B cell (primary cell): ENCODE measurements around the gene PICK1. TPM values are rescaled to one million over a fixed set of nuclear protein-coding genes. Genes with fewer than 3 reads are reported as not detected.
"Not testable (repeated sequence)": the region's sequence is repeated elsewhere in the genome, so short reads cannot be mapped to it uniquely, and the experiment has no call there.

Experiments
- ATAC-seq: fragments of 200-7000 bp; cut with Tn5 transposase; one replicate; pipeline ENCODE4 v1.10.0; 2021; ENCODE audit warnings: low read depth, mild to moderate bottlenecking, moderate number of reproducible peaks, moderate library complexity
- CTCF ChIA-PET: fragments of 350-600 bp; sonication (Branson Sonifier 250); formaldehyde crosslinking; loops from one replicate; lab custom pipeline; 2021; ENCODE audit warnings: antibody characterized with exemption, inconsistent platforms; lab: Charles Lee
- POLR2A ChIA-PET: fragments of 350-600 bp; sonication (Branson Sonifier 250); formaldehyde crosslinking; loops from one replicate; lab custom pipeline; 2021; ENCODE audit warnings: antibody characterized with exemption; lab: Charles Lee
- DNase-seq: peaks from one replicate; pipeline ENCODE4 v3.0.0; 2013
- H2AFZ ChIP-seq: 2 replicates; pipeline ENCODE4 v1.6.1; 2012; ENCODE audit warnings: mild to moderate bottlenecking, low read depth, low read length; ENCODE audit not compliant: insufficient read depth, poor library complexity, severe bottlenecking
- H3K27ac ChIP-seq, 2 donors: 1 replicate in 1 of 2; 2 replicates in 1 of 2; pipeline ENCODE4 v1.5.1; 2012 to 2013; ENCODE audit warnings: low read length in 2 of 2, mild to moderate bottlenecking in 2 of 2, moderate library complexity in 1 of 2
- H3K27me3 ChIP-seq, 4 experiments: fragments of 200-600 bp in 1 of 4; sonication (generic) in 1 of 4; replicated peaks in 1 of 4; 1 replicate in 2 of 4; 2 replicates in 2 of 4; pipeline versions ENCODE4 v1.6.1 to v1.7.0; 2013 to 2016; ENCODE audit warnings: low read length in 3 of 4, mild to moderate bottlenecking in 2 of 4, mixed read lengths in 1 of 4, moderate library complexity in 1 of 4; ENCODE audit not compliant: insufficient read depth in 4 of 4, control insufficient read depth in 3 of 4; ENCODE audit errors: control extremely low read depth in 1 of 4
- H3K36me3 ChIP-seq, 2 experiments: replicated peaks in 1 of 2; 1 replicate in 1 of 2; 2 replicates in 1 of 2; pipeline versions ENCODE4 v1.6.1 to v1.7.1; 2013; ENCODE audit warnings: low read length in 1 of 2; ENCODE audit not compliant: insufficient read depth in 2 of 2, control insufficient read depth in 1 of 2; ENCODE audit errors: control extremely low read depth in 1 of 2, extremely low read depth in 1 of 2
- H3K4me1 ChIP-seq, 2 donors: fragments of 200-600 bp in 1 of 2; sonication (generic) in 1 of 2; 1 replicate in 1 of 2; 2 replicates in 1 of 2; pipeline versions ENCODE4 v1.5.1 to v1.6.1; 2013 to 2017; ENCODE audit warnings: low read length in 2 of 2; ENCODE audit not compliant: control insufficient read depth in 2 of 2, insufficient read depth in 2 of 2
- H3K4me2 ChIP-seq: replicated peaks from 2 replicates; pipeline ENCODE3; 2012; ENCODE audit warnings: mild to moderate bottlenecking, low read depth, low read length; ENCODE audit not compliant: poor library complexity, severe bottlenecking
- H3K4me3 ChIP-seq, 5 experiments: fragments of 200-600 bp in 1 of 5; sonication (generic) in 1 of 5; 1 replicate in 3 of 5; 2 replicates in 2 of 5; pipeline versions ENCODE4 v1.5.1 to v1.7.0; 2011 to 2016; ENCODE audit warnings: low read length in 4 of 5, mild to moderate bottlenecking in 4 of 5, low read depth in 2 of 5, control low read depth in 1 of 5, moderate library complexity in 1 of 5; ENCODE audit not compliant: insufficient read depth in 1 of 5; ENCODE audit errors: control extremely low read depth in 1 of 5, extremely low read depth in 1 of 5
- H3K79me2 ChIP-seq: fragments of 200-600 bp; sonication (generic); one replicate; pipeline ENCODE4 v1.6.0; 2016; ENCODE audit warnings: low read length; ENCODE audit not compliant: control insufficient read depth, insufficient read depth
- H3K9ac ChIP-seq: fragments of 200-600 bp; sonication (generic); 2 replicates; pipeline ENCODE4 v1.6.1; 2017; ENCODE audit warnings: mild to moderate bottlenecking, low read length, moderate library complexity
- H3K9me3 ChIP-seq, 3 donors: one replicate each; pipeline versions ENCODE4 v1.6.1 to v1.7.1; 2013; ENCODE audit warnings: low read length in 2 of 3; ENCODE audit not compliant: control insufficient read depth in 2 of 3, insufficient read depth in 1 of 3; ENCODE audit errors: control extremely low read depth in 1 of 3
- H4K20me1 ChIP-seq: 2 replicates; pipeline ENCODE4 v1.6.0; 2012; ENCODE audit warnings: mild to moderate bottlenecking, low read length; ENCODE audit not compliant: insufficient read depth, control insufficient read depth, poor library complexity, severe bottlenecking
- H3K27ac Mint-ChIP-seq: one replicate; pipeline ENCODE4 v1.8.0; 2021; ENCODE audit warnings: mixed read lengths
- H3K27me3 Mint-ChIP-seq: one replicate; pipeline ENCODE4 v1.8.0; 2021; ENCODE audit warnings: mixed read lengths
- H3K4me1 Mint-ChIP-seq: one replicate; pipeline ENCODE4 v1.8.0; 2021; ENCODE audit warnings: mixed read lengths
- H3K4me3 Mint-ChIP-seq: one replicate; pipeline ENCODE4 v1.8.0; 2021; ENCODE audit warnings: mixed read lengths
- H3K9me3 Mint-ChIP-seq: one replicate; pipeline ENCODE4 v1.8.0; 2022; ENCODE audit warnings: mixed read lengths; ENCODE audit not compliant: insufficient read depth
- EZH2 ChIP-seq: IDR thresholded peaks from 2 replicates; pipeline ENCODE4 v1.6.1; 2012; ENCODE audit warnings: borderline replicate concordance, low read depth, mild to moderate bottlenecking, moderate library complexity, low read length; ENCODE audit not compliant: insufficient read depth, poor library complexity, severe bottlenecking
- WGBS: methylation state at CpG from one replicate; pipeline ENCODE4 v1.1.5; 2013; ENCODE audit warnings: missing lambda C conversion rate; ENCODE audit not compliant: insufficient coverage; 5-methylcytosine and 5-hydroxymethylcytosine counted together
- intact Hi-C: fragments of 100-400 bp; cut with micrococcal nuclease; formaldehyde crosslinking; loops from one replicate; pipeline ENCODE4 v1.10.0; 2022
- polyA plus RNA-seq: library from polyadenylated mRNA; depleted of rRNA; stranded (reverse); fragments of >200 nt; gene quantifications from 2 replicates; pipeline ENCODE4 v1.2.3, GENCODE V29; 2012
- total RNA-seq, 2 donors: library from RNA; stranded (reverse); fragments of 120-200 nt in 1 of 2; gene quantifications; 1 replicate in 1 of 2; 2 replicates in 1 of 2; pipeline versions ENCODE4 v1.2.3 to v1.2.4, GENCODE V29; 2013 to 2022
- TF ChIP-seq, protein P1 (sequence below): fragments of 200-600 bp; IDR thresholded peaks from one replicate; pipeline ENCODE4 v1.8.0; 2022; ENCODE audit warnings: antibody characterized with exemption, mild to moderate bottlenecking

The PICK1 gene
- total and polyA plus RNA-seq, 2 donors (not counting 1 experiment from before 2014, with no cell fraction given), result 34.2 to 37.4 TPM

DNA sequence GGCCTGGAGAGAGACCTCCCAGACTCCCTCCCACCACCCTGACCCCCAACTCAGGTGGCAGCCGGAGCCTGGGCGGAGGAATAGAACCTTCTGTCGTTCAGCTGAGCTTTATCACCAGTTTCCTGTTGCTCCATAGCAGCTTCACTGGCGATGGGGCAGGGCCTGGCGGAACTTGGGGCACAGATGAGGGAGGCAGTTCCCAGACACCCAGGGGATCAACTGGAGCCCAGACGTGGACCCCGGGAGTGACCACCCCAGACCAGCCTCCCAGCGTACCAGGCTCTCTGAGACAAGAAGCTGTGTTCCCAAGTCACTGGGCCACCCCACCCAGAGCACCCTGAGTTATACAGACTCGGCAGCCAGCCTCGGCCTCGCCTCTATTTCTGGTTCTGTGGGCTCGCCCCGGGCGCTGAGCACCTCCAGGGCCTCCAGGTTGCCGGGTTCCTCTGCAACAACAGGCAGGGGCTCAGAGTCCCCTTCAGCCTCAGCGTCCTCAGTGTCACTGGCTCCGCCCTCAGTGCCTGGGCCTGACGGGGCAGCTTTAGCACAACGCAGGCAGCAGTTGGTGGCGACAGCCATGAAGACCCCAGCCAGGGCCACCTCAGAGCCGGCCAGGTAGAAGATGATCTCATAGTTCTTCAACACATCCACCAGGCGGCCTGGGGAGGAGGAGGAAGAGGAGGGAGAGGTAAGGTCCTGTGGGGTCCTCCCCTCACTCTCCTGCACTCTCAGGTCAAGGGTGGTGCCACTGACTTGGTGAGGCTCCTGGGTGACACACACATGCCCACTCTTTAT, 21.0 kb downstream of the PICK1 start:
- DNase-seq, result no peak
- 87% methylated on average over 20 of the region's 22 CpGs for WGBS
- H2AFZ ChIP-seq, result no peak overlapping the region
- peaks cover 0 to 27% (median 16%) of the 10 kb centered on the region in 4 experiments for H3K27me3 ChIP-seq
- Mint-ChIP-seq H3K9me3 (no peaks in the 10 kb centered on the region), H3K4me3 (no peak overlapping the region), H3K27me3 (peaks cover 13% of the 10 kb centered on the region), H3K27ac (no peak overlapping the region), H3K4me1 (peaks cover 5% of the 10 kb centered on the region)
- H4K20me1 ChIP-seq, result no peaks in the 10 kb centered on the region
- H3K9me3 ChIP-seq, result no peaks in the 10 kb centered on the region
- no peak overlapping the region for H3K4me2 ChIP-seq
- ChIA-PET CTCF (no interaction called here), POLR2A (no interaction called here)
- ATAC-seq, result no peak
- peaks cover 0 to 12% of the 10 kb centered on the region in 2 experiments for H3K36me3 ChIP-seq
- no peaks in the 10 kb centered on the region for H3K79me2 ChIP-seq
- H3K4me1 ChIP-seq, result peaks cover 17 to 18% of the 10 kb centered on the region in 2 donors
- no peak overlapping the region for H3K4me3 ChIP-seq
- TF ChIP-seq EZH2, result no peak
- TF ChIP-seq, protein P1, sequence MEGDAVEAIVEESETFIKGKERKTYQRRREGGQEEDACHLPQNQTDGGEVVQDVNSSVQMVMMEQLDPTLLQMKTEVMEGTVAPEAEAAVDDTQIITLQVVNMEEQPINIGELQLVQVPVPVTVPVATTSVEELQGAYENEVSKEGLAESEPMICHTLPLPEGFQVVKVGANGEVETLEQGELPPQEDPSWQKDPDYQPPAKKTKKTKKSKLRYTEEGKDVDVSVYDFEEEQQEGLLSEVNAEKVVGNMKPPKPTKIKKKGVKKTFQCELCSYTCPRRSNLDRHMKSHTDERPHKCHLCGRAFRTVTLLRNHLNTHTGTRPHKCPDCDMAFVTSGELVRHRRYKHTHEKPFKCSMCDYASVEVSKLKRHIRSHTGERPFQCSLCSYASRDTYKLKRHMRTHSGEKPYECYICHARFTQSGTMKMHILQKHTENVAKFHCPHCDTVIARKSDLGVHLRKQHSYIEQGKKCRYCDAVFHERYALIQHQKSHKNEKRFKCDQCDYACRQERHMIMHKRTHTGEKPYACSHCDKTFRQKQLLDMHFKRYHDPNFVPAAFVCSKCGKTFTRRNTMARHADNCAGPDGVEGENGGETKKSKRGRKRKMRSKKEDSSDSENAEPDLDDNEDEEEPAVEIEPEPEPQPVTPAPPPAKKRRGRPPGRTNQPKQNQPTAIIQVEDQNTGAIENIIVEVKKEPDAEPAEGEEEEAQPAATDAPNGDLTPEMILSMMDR, result no peak
- intact Hi-C loops, result no loop called here
- H3K9ac ChIP-seq, result no peak overlapping the region
- H3K27ac ChIP-seq, result no peak overlapping the region

DNA sequence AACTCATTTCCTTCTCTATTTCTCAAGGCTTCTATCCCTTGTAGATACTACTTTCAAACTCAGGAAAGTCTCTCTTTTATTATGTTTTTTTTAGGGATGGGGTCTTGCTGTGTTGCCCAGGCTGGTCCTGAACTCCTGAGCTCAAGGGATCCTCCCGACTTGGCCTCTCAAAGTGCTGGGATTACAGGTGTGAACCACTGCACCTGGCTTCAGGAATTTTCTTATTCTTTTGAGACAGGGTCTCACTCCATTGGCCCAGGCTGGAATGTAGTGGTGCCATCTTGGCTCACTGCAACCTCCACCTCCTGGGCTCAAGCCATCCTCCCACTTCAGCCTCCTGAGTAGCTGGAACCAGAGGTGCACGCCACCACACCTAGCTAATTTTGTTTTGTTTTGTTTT, 22.0 kb downstream of the PICK1 start:
- H3K27ac ChIP-seq, H3K9me3 ChIP-seq, H3K27ac Mint-ChIP-seq, H3K79me2 ChIP-seq, H3K36me3 ChIP-seq, intact Hi-C loops, DNase-seq, H2AFZ ChIP-seq, POLR2A ChIA-PET, H3K9ac ChIP-seq, H3K9me3 Mint-ChIP-seq, H4K20me1 ChIP-seq, H3K4me2 ChIP-seq, ATAC-seq, H3K4me3 ChIP-seq, H3K4me1 Mint-ChIP-seq, CTCF ChIA-PET: not testable (repeated sequence)
- H3K27me3 Mint-ChIP-seq, result peaks cover 16% of the 10 kb centered on the region
- peaks cover 17 to 18% of the 10 kb centered on the region in 2 donors for H3K4me1 ChIP-seq
- WGBS, result 95% methylated on average over 2 of the region's 2 CpGs
- H3K27me3 ChIP-seq, result peaks cover 0 to 37% (median 18%) of the 10 kb centered on the region in 4 experiments
- peak overlapping the region; percentile 33 for H3K4me3 Mint-ChIP-seq
